SJCRH30 (cell line): ENCODE data around the gene R3HDM2. TPM values are rescaled to one million over a fixed set of nuclear protein-coding genes. Genes with fewer than 3 reads are reported as not detected.

Experiments
- DNase-seq, 2 experiments: peaks; one replicate each; pipeline ENCODE4 v3.0.0-alpha.2; 2015 to 2020
- H3K27ac ChIP-seq: fragments of 250-450 bp; sonication (Bioruptor Pico); 2 replicates; pipeline ENCODE4 v1.5.1; 2020; ENCODE audit warnings: mild to moderate bottlenecking, moderate library complexity
- H3K27me3 ChIP-seq: fragments of 250-450 bp; sonication (Bioruptor Pico); 2 replicates; pipeline ENCODE4 v1.5.1; 2020; ENCODE audit warnings: mild to moderate bottlenecking, moderate library complexity
- H3K36me3 ChIP-seq: fragments of 250-450 bp; sonication (Bioruptor Pico); 2 replicates; pipeline ENCODE4 v1.5.1; 2020; ENCODE audit warnings: mild to moderate bottlenecking, moderate library complexity
- H3K4me1 ChIP-seq: fragments of 250-450 bp; sonication (Bioruptor Pico); 2 replicates; pipeline ENCODE4 v1.5.1; 2020; ENCODE audit warnings: mild to moderate bottlenecking, moderate library complexity
- H3K4me3 ChIP-seq: fragments of 250-450 bp; sonication (Bioruptor Pico); 2 replicates; pipeline ENCODE4 v1.5.1; 2020; ENCODE audit warnings: mild to moderate bottlenecking, moderate library complexity
- H3K9me3 ChIP-seq: fragments of 250-450 bp; sonication (Bioruptor Pico); replicated peaks from 2 replicates; pipeline ENCODE4 v1.5.1; 2020; ENCODE audit warnings: mild to moderate bottlenecking, moderate library complexity
- total RNA-seq: library from RNA; depleted of rRNA; stranded (reverse); fragments of >200 nt; shearing (Covaris generic); gene quantifications from 2 replicates; pipeline ENCODE4 v1.2.3, GENCODE V29; 2014

R3HDM2 gene
- total RNA-seq, 1 experiment from 2014 or later = 17.0 TPM

DNA sequence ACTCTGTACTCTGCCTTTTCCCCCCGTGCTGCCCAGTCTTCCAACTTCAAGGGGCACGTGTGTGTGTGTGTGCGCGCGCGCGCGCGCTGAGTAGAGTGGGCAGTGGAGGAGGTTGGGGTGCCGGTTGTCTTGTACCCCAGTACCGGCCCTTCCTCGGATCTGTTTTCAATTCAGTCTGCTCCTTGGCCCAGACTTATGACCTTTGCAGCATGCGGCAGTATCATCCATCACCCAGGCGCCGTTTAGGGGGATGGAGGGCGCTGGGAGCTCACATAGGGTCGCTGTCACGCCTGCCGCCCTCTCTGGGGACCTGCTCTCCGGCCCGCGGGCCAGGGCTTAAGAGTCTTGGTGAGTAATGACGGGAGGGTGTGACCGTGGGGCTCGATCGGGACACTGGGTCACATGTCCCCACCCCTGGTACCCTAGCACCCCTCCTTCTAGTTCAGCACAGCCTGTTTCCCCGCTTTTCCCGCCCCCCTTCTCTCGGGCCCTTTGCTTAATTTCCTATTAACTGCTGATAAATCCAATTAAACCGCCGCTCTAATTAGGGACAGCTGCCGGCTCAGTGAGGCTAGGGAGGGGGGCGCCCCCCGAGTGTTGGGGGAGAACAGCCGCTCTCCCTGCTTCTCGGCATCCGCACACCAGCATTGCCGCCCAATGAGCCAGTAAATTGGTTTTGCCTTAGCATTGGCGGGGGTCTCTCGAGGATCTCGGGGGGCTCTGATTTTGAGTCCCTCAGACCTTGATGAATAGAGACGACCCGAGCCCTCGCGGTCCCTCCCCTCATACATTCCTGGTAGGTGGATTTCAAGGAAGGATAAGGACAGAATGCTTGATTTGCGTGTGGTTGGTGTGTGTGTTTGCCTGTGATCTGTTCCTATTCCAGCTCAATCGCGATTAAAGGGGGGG lies 189.2 kb downstream of the R3HDM2 start:
- Histone ChIP-seq H3K4me3 (peak overlapping the region; percentile 67), H3K27ac (peak overlapping the region; percentile 71), H3K27me3 (no peaks in the 10 kb centered on the region), H3K36me3 (peaks cover 31% of the 10 kb centered on the region), H3K4me1 (peaks cover 23% of the 10 kb centered on the region), H3K9me3 (no peaks in the 10 kb centered on the region)
- peak; percentile 96 for DNase-seq

DNA sequence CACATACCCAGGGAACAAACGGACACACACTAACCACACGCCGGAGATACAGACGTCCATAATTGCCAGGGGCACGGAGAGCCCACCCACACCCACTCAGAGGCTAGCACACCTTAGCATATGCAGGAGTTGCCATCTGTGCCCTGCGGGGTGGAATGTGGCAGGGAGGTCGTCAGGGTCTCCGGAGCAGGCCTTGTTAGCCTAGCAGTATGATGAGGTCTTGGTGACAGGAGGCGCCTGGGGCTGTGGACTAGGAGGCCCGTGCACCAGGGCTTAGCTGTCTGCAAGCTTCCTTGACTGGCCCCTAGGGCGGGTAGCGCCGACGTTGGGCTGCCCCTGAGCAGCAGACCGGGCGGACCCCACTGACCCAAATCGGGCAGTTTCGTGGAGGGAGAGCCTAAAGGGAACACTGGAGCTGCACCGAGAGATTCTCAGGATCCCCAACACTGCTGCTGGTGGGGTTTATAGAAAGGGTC lies 189.9 kb downstream of the R3HDM2 start:
- no peaks in the 10 kb centered on the region for H3K9me3 ChIP-seq
- peak; percentile 100 for DNase-seq
- H3K4me3 ChIP-seq = peak overlapping the region; percentile 67
- peak overlapping the region; percentile 71 for H3K27ac ChIP-seq
- H3K36me3 ChIP-seq = peaks cover 26% of the 10 kb centered on the region
- H3K4me1 ChIP-seq = peaks cover 23% of the 10 kb centered on the region
- H3K27me3 ChIP-seq = no peaks in the 10 kb centered on the region

DNA sequence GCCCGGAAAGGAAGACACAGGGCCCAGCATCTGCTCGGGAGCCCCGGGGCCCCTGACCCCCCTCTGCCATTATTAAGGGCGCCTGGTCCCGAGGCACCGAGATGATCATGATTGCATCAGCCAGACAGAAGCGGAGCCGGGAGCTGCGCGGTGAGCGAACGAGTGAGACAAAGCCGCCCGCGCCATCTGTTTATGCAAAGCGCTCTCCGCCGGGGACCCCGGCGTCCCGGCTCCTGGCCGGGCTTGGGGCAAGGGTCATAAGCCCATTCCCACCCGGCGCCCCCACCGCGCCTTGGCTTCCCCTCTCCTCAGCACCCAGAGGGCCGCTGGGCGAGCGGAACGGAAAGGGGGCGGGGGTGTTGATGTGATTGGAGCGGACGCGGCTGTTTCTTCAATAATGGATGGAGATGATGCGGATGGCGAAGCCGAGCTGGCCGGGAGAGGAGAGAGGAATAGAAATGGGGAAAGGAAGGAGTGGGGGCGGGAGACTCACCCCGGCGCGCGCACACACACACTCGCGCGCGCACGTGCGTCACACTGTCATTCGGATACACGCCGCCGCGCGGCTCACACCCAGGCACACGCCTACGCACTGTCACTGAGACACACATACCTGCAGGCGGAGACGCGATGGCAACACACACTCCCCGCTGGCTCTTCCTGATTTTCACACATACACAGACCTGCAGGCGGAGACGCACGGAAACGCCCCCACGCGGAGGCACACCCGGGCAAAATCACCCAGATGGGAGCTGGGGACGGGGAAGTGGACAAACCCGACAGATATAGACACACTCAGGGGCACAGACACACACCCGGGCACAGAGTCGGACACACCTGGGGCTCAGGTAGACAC lies 190.5 kb downstream of the R3HDM2 start:
- Histone ChIP-seq H3K27me3 (no peaks in the 10 kb centered on the region), H3K4me1 (peaks cover 23% of the 10 kb centered on the region), H3K9me3 (no peaks in the 10 kb centered on the region), H3K27ac (peak overlapping the region; percentile 71), H3K36me3 (peaks cover 27% of the 10 kb centered on the region), H3K4me3 (peak overlapping the region; percentile 67)
- DNase-seq = peak; percentile 100

DNA sequence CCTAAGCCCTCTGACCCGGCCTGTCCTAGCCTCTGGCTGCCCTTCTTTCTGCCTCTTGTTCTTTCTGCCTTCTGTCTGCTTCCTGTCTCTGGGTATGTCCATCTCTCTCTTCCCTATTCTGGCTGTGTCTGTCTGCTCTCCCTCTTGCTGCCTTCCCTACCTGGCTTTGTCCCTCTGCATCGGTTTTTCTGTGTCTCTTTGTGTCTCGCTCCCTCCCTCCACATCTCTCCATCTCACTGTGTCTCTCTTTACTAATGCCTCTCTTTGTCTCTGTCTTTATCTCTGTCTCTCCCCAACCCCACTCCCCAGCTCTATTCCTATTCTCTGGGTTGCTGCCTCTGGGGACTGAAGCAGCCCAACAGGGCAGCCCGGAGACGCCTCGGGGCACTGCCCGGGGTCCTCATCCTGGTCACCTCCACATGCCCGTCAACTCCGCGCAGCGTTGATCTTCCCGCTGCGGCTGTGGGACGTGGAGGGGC lies 191.2 kb downstream of the R3HDM2 start:
- Histone ChIP-seq H3K4me3 (peak overlapping the region; percentile 67), H3K36me3 (peaks cover 25% of the 10 kb centered on the region), H3K27ac (peak overlapping the region; percentile 71), H3K27me3 (no peaks in the 10 kb centered on the region), H3K4me1 (peaks cover 23% of the 10 kb centered on the region), H3K9me3 (no peaks in the 10 kb centered on the region)
- no peak for DNase-seq

DNA sequence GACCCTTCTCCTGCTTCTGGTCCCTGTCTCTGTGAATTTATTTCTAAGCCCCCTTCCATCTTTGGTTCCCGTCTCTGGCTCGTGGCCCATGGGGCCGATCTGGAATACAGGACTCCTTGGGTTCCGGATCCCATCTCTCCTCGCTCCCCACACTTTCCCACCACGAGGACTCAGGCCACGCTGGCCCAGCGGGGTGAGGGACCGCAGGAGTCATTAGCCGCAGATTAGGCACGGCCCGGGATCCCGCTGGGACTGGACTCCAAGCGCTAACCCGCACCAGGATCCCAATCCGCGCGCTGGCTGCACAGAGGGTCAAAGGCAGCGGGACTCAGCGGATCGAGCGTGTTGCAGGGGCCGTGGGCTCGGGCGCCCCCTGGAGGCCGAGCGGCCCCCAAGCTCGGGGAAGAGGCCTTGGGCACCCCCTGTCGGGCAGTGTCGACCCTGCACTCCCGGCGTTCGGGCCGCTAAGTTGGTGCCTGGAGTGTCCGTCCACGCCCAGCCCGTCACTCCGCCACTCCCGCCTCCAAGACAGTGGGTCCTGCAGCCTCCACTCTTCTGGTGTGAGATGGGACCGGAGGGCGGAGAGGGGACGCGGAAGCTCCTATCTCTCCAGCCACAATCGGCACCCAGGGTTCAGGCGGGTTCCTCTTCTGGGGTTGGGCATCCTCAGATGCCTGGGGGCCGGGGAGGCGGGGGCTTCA lies 191.8 kb downstream of the R3HDM2 start:
- H3K27me3 ChIP-seq = no peaks in the 10 kb centered on the region
- H3K36me3 ChIP-seq = peaks cover 25% of the 10 kb centered on the region
- peaks cover 23% of the 10 kb centered on the region for H3K4me1 ChIP-seq
- peak; percentile 100 for DNase-seq
- H3K27ac ChIP-seq = peak overlapping the region; percentile 71
- no peaks in the 10 kb centered on the region for H3K9me3 ChIP-seq
- H3K4me3 ChIP-seq = peak overlapping the region; percentile 67

DNA sequence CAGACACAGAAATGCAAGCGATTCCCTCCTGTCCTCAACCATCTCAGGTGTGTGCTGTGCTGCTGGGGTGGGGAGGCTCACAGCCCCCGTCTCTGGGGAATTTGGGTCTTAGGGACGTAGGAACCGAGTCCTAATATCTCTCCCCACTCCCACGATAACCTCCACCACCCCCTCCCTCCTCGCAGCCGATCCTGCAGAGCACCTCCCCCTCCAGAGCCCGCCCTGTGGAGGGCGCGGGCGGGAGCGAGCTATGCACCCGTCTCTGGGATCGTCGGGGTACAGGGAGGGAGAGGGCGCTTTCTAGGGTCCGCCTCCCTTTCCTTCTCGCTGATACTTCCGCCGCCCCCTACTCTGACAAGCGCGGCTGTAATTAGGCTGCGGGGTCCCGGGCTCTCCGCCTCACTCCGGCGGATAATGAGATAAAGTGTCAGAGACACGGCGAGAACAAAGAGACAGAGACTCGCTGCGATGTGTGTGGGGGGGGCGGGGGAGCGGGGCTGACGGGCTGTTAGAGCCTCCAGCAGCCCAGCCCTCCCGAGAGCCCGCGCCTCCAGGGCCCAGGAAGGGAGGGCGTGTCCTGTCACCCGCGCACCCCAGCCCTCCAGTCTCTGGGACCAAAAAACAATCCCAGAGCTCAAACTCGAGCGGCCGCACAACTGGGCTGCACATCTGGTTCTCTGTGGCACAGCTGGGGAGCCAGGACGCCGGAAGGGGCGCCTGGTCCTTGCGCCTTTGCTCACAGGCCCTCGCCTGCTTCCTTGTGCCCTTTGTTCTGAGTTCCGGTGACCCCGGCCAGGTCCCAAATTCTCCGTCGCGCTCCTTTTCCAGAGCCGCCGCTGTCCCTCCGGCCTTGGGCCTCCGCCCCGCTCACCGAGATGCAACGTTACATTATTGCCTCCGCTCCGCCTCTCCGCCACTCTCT lies 192.7 kb downstream of the R3HDM2 start:
- H3K4me3 ChIP-seq = peak overlapping the region; percentile 67
- H3K27me3 ChIP-seq = no peaks in the 10 kb centered on the region
- H3K36me3 ChIP-seq = peaks cover 27% of the 10 kb centered on the region
- H3K9me3 ChIP-seq = no peaks in the 10 kb centered on the region
- peaks cover 23% of the 10 kb centered on the region for H3K4me1 ChIP-seq
- peak; percentile 72 to 78 for DNase-seq
- H3K27ac ChIP-seq = peak overlapping the region; percentile 1; the same call in 1 of the 2 replicates

DNA sequence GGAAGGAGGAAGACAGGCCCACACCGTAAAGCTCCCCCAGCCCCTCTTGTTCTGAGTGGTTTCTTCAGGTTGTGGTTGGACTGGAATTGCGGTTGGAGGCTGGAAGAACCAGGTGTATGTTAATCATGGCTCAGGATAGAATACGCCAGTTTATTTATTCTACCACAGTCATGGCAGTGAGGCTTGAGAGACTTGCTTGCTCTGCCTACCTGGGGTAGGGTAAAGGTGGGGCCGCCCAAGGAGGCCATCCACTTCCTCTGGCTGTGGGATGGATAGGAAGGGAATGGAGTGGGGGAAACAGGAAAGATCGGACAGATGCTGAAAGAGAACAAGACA lies 193.3 kb downstream of the R3HDM2 start:
- Histone ChIP-seq H3K9me3 (no peaks in the 10 kb centered on the region), H3K4me3 (no peak overlapping the region), H3K27me3 (no peaks in the 10 kb centered on the region), H3K36me3 (peaks cover 33% of the 10 kb centered on the region), H3K27ac (no peak overlapping the region), H3K4me1 (peaks cover 21% of the 10 kb centered on the region)
- DNase-seq = no peak

DNA sequence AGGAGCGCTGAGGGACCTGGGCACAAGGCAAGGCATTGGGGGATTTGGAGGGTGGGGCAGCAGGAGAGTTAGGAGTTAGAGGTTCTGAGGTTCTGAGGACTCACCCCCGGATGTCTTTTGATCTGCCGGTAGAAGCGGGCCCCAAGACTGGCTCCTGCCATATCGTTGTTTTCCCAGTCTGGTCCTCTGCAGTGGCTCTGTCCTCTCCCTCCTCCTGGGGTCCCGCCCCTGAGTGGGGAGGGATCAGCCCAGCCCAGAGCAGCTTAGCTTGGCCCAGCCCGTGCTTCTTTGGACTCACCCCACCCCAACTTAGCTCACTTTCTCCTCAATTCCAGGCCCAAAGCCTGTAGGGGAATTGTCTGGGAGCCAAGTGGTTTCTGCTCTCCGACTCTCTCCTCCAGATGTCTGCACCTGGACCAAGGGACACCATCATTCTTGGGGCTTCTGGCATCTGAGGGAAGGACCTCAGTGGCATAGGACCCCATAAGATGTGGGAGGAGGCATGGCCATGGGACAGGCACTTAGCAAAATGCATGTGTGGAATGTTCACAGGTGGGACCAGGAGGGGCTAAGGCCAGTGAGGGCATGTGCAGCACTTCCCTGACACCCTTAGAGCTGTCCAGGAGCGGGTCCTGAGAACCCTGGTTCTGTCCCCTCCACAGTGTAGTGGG lies 193.8 kb downstream of the R3HDM2 start:
- H3K27me3 ChIP-seq = no peaks in the 10 kb centered on the region
- no peak overlapping the region for H3K4me3 ChIP-seq
- H3K36me3 ChIP-seq = peaks cover 38% of the 10 kb centered on the region
- DNase-seq = peak; percentile 72 to 77
- no peaks in the 10 kb centered on the region for H3K9me3 ChIP-seq
- H3K4me1 ChIP-seq = peaks cover 16% of the 10 kb centered on the region
- no peak overlapping the region for H3K27ac ChIP-seq

DNA sequence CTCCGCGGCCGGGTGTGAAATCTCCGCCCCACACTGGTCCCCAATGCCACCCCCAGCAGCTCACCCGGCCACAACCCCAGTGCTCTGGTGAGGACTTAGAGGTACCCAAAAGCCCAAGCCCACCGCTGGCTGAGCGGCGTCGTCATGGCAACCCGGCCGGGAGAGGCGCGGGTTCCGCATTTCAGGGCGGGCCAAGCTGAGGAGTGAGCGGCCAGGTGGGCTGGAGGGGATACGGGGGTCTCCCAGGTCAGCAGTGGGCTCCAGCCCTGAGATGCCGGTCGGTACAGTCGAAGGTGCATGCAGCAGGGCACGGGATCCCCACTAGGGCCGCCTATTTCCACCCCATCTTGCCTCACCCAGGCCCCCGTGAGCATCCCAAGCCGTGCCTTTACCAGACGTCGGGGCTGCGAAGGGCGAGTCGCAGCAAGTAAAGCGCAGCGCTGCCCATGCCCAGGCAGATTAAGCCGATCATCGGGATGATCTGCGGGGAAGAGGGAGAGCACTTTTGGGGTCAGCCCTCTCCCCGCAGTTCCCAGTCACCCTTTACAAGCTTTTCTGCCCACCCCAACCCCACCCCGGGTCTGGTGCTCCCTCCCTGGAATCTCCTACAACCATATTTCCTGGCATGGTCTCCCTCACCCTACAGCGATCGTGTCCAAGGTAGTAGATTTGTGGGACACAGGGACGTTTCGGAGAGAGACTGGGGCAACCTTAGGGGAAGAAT lies 194.5 kb downstream of the R3HDM2 start:
- Histone ChIP-seq H3K9me3 (no peaks in the 10 kb centered on the region), H3K4me3 (no peak overlapping the region), H3K27ac (no peak overlapping the region), H3K36me3 (peaks cover 45% of the 10 kb centered on the region), H3K4me1 (peaks cover 9% of the 10 kb centered on the region; the same call in 1 of the 2 replicates), H3K27me3 (no peaks in the 10 kb centered on the region)
- DNase-seq = peak in 1 of 2 experiments; percentile 75

DNA sequence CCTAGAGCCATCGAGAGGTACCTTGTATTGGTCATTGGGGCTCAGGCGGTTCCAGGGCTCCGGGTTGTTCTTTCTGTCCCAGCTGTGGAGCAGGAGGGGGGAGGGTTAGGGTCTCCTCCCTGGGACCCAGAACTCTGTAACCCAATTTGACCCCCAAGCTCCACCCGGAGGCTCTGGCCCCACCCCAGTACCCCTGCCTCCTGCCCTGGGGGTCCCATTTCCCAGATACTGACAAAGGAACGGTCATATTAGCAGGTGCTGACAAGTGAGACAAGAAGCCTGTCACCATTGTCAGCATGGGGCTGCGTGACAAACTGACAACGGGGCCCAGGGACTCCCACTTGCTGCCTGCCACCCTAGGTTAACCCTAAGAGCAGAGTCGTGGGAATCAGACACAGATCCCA lies 195.1 kb downstream of the R3HDM2 start:
- DNase-seq = peak in 1 of 2 experiments; percentile 65
- Histone ChIP-seq H3K9me3 (no peaks in the 10 kb centered on the region), H3K27me3 (no peaks in the 10 kb centered on the region), H3K36me3 (peaks cover 52% of the 10 kb centered on the region), H3K4me3 (no peak overlapping the region), H3K4me1 (peaks cover 10% of the 10 kb centered on the region), H3K27ac (no peak overlapping the region)

DNA sequence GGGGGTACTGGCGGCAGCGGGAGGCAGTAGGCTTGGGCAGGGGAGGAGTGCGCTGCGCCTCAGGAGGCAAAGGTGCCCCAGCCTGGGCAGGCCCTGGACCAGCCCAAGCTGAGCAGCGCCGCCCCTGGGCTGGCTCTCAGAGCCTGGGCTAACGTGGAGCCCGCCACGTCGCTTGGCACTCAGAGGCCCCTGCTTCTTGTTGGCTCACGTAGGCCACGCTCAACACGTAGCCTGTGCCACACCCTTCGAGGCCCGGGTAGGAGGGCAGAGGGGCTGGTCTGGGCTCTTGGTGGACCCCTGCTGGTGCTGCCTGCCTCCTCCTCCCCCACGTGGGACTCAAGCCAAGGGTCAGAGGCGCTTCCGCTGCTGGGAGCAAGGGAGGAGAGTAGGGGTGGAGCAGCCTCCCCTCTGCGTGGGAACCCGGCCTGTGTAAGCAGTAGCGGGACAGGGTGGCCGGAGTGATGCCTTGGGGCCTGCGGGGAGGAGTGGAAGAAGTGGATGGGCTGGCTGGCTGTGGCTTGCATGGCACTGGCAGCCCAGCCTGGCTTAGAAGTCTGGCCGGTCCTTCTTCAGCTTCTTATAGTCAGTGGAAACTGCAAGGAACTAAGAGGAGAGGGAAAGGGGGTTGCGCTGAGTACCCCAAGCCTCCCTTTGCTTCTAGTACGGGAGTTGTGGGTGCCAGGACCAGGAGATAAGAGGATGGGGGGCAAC lies 195.7 kb downstream of the R3HDM2 start:
- Histone ChIP-seq H3K27ac (no peak overlapping the region), H3K9me3 (no peaks in the 10 kb centered on the region), H3K4me1 (peaks cover 11% of the 10 kb centered on the region), H3K27me3 (no peaks in the 10 kb centered on the region), H3K36me3 (peaks cover 53% of the 10 kb centered on the region), H3K4me3 (no peak overlapping the region)
- peak; percentile 77 to 80 for DNase-seq

DNA sequence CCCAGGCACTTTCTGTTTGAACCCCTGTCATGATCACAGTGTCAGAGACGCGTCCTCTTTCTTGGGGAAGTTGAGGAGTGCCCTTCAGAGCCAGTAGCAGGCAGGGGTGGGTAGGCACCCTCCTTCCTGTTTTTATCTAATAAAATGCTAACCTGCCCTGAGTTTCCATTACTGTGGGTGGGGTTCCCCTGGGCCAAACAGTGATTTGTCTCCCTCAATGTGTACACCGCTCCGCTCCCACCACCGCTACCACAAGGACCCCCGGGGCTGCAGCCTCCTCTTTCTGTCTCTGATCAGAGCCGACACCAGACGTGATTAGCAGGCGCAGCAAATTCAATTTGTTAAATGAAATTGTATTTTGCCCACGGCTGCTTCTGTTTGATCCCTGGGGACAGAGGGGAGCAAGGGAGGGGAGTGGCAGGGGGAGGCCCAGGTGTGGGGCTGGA lies 196.2 kb downstream of the R3HDM2 start:
- Histone ChIP-seq H3K4me3 (no peak overlapping the region), H3K4me1 (peaks cover 9% of the 10 kb centered on the region), H3K27ac (no peak overlapping the region), H3K9me3 (no peaks in the 10 kb centered on the region), H3K36me3 (peaks cover 53% of the 10 kb centered on the region), H3K27me3 (no peaks in the 10 kb centered on the region)
- DNase-seq = no peak
